Measurements from ENCODE around the gene IGSF23.

- TF ChIP-seq OSR1 (CRISPR knock-in tag; IDR thresholded peaks at IDR 0.05) (no peak), GLIS3 (CRISPR knock-in tag; IDR thresholded peaks at IDR 0.05) (no peak), PPARA (CRISPR knock-in tag; IDR thresholded peaks at IDR 0.05; ENCODE audit: borderline replicate concordance) (no peak)
Observed at GRCh38 chr19:44609219-44609618, 4.1 kb upstream of the IGSF23 start.

Data from SK-N-SH treated with all-trans-retinoic acid at 6 μM for 48 hours (cell line).